GM12878 (cell line): ENCODE measurements around the gene ALMS1. TPM values are rescaled to one million over a fixed set of nuclear protein-coding genes. Genes with fewer than 3 reads are reported as not detected.

Experiments
- ASH2L ChIP-seq: fragments of 300-600, 200-600 bp; sonication (generic); IDR thresholded peaks from 2 replicates; pipeline ENCODE4 v1.6.1; 2017; ENCODE audit warnings: low read depth, mild to moderate bottlenecking, borderline replicate concordance
- BCL11A ChIP-seq: IDR thresholded peaks from 2 replicates; pipeline ENCODE4 v1.6.1; 2011; ENCODE audit warnings: low read depth, low read length
- CEBPZ ChIP-seq: fragments of 150-350 bp; IDR thresholded peaks from 2 replicates; pipeline ENCODE4 v1.6.1; 2016; ENCODE audit warnings: low read depth, low read length
- CUX1 ChIP-seq: IDR thresholded peaks from 2 replicates; pipeline ENCODE4 v1.6.1; 2012; ENCODE audit warnings: improper control_type of control experiment, low read depth, low read length; ENCODE audit not compliant: insufficient replicate concordance
- DPF2 ChIP-seq: fragments of 450-650 bp; IDR thresholded peaks from 2 replicates; pipeline ENCODE4 v1.6.1; 2017; ENCODE audit warnings: mild to moderate bottlenecking
- ELK1 ChIP-seq: IDR thresholded peaks from 2 replicates; pipeline ENCODE4 v1.6.1; 2012; ENCODE audit warnings: low read depth, low read length, improper control_type of control experiment
- HDAC6 ChIP-seq: fragments of 200-600 bp; sonication (generic); IDR thresholded peaks from one replicate; pipeline ENCODE4 v1.8.0; 2017; ENCODE audit warnings: antibody characterized with exemption; ENCODE audit not compliant: unreplicated experiment
- IKZF2 ChIP-seq, 2 experiments: fragments of 450-650 bp; IDR thresholded peaks; 2 replicates each; pipeline ENCODE4 v1.6.1; 2017; ENCODE audit warnings: mild to moderate bottlenecking in 2 of 2, moderate library complexity in 2 of 2
- KAT2A ChIP-seq: conservative IDR thresholded peaks from 2 replicates; pipeline ENCODE4 v1.6.1; 2011; ENCODE audit warnings: low read depth, low read length; ENCODE audit not compliant: control insufficient read depth
- LARP7 ChIP-seq: fragments of 450-650 bp; IDR thresholded peaks from 2 replicates; pipeline ENCODE4 v1.6.1; 2017; ENCODE audit warnings: mild to moderate bottlenecking
- NR2C2 ChIP-seq: IDR thresholded peaks from 2 replicates; pipeline ENCODE4 v1.6.1; 2011; ENCODE audit warnings: borderline replicate concordance, low read depth; ENCODE audit not compliant: control insufficient read depth, insufficient read length
- SMAD5 ChIP-seq: IDR thresholded peaks from 2 replicates; pipeline ENCODE4 v1.6.1; 2016; ENCODE audit warnings: antibody characterized with exemption, low read depth
- SRF ChIP-seq, 2 experiments: IDR thresholded peaks; 2 replicates each; pipeline ENCODE4 v1.6.1; 2011; ENCODE audit warnings: low read depth in 2 of 2, low read length in 2 of 2, mild to moderate bottlenecking in 1 of 2, moderate library complexity in 1 of 2
- ZBTB4 ChIP-seq: fragments of 450-650 bp; formaldehyde crosslinking; IDR thresholded peaks from 2 replicates; pipeline ENCODE4 v1.4.0; 2022; ENCODE audit warnings: mild to moderate bottlenecking, moderate library complexity
- polyA plus RNA-seq, 11 experiments: library from polyadenylated mRNA; depleted of rRNA in 4 of 11; unstranded in 6 of 11; stranded (reverse) in 5 of 11; fragments of >200 nt; fragmentation: Nextera tagmentation in 4 of 11; fragmentation: Illumina TruSeq in 1 of 11; extraction: Ambion mirVana in 4 of 11; extraction: Trizol in 1 of 11; gene quantifications; 1 replicate in 1 of 11; 2 replicates in 10 of 11; pipeline versions ENCODE4 v1.2.1 to v1.2.3, GENCODE V29; 2011 to 2016; ENCODE audit warnings: inconsistent platforms in 2 of 11, missing spikeins in 2 of 11, low read depth in 1 of 11
- total RNA-seq, 4 experiments: library from RNA; depleted of rRNA in 3 of 4; stranded (reverse); fragments of >200 nt in 3 of 4; fragmentation: Illumina TruSeq in 1 of 4; extraction: Trizol in 1 of 4; gene quantifications; 2 replicates each; pipeline versions ENCODE4 v1.2.1 to v1.2.3, GENCODE V29; 2013 to 2021

The ALMS1 gene
- total and polyA plus RNA-seq, 10 of the 15 experiments (the other 5 are each of a cell fraction or from before 2014, with no cell fraction given): 1.1 to 25.8 (median 10.6) TPM

- TF ChIP-seq SRF (IDR thresholded peaks at IDR 0.05; ENCODE audit: low read depth in 2 of 2, low read length in 2 of 2) (0 out of 4 replicates have a peak, but pooled peaks of 1 of the 2 experiments have one; percentile 22), NR2C2 (no peak), LARP7 (peak; percentile 63), ELK1 (no peak), IKZF2 (IDR thresholded peaks at IDR 0.05) (peak; percentile 32 to 46; a peak in 1 of 4 replicates), ZBTB4 (no peak), DPF2 (peak; percentile 75; the same call in 1 of the 2 replicates), CEBPZ (no peak), KAT2A (no peak), CUX1 (no peak), BCL11A (no peak), SMAD5 (peak; percentile 41; the same call in 1 of the 2 replicates), HDAC6 (no peak), ASH2L (0 out of 2 replicates have a peak, but pooled peaks have one; percentile 47)
Observed at GRCh38 chr2:73385504-73386341, at the start of gene ALMS1 (continued).
